Natural killer cell (primary cell): ENCODE measurements around the gene HTRA3. TPM values are rescaled to one million over a fixed set of nuclear protein-coding genes. Genes with fewer than 3 reads are reported as not detected.

Experiments
- ATAC-seq, 3 donors: fragments of 150-1000 bp in 2 of 3; fragments of 200-7000 bp in 1 of 3; cut with Tn5 transposase; 1 replicate in 1 of 3; 2 replicates in 2 of 3; pipeline ENCODE4 v1.10.0; 2021; ENCODE audit warnings: mild to moderate bottlenecking in 2 of 3, moderate library complexity in 2 of 3
- DNase-seq, 2 donors: peaks; one replicate each; pipeline versions ENCODE4 v3.0.0 to v3.0.0-alpha.2; 2013 to 2021; ENCODE audit warnings: mixed read lengths in 1 of 2
- H3K27ac ChIP-seq: one replicate; pipeline ENCODE4 v1.5.1; 2013; ENCODE audit warnings: mild to moderate bottlenecking, low read length
- H3K27me3 ChIP-seq: one replicate; pipeline ENCODE4 v1.6.1; 2013; ENCODE audit warnings: low read length; ENCODE audit not compliant: control insufficient read depth, insufficient read depth
- H3K36me3 ChIP-seq: one replicate; pipeline ENCODE4 v1.6.1; 2013; ENCODE audit warnings: low read length; ENCODE audit not compliant: control insufficient read depth, insufficient read depth
- H3K4me1 ChIP-seq: one replicate; pipeline ENCODE4 v1.6.1; 2013; ENCODE audit warnings: low read length; ENCODE audit not compliant: control insufficient read depth, insufficient read depth
- H3K4me3 ChIP-seq: one replicate; pipeline ENCODE4 v1.5.1; 2013; ENCODE audit warnings: low read length
- H3K9me3 ChIP-seq: one replicate; pipeline ENCODE4 v1.6.1; 2013; ENCODE audit warnings: low read length; ENCODE audit not compliant: control insufficient read depth, insufficient read depth
- H3K27ac Mint-ChIP-seq, 2 donors: one replicate each; pipeline ENCODE4 v1.8.0; 2022; ENCODE audit warnings: mild to moderate bottlenecking in 2 of 2, mixed read lengths in 2 of 2, moderate library complexity in 1 of 2
- H3K27me3 Mint-ChIP-seq, 2 donors: one replicate each; pipeline ENCODE4 v1.8.0; 2022; ENCODE audit warnings: low read depth in 2 of 2, mixed read lengths in 2 of 2
- H3K36me3 Mint-ChIP-seq: one replicate; pipeline ENCODE4 v1.8.0; 2022; ENCODE audit warnings: mixed read lengths
- H3K4me1 Mint-ChIP-seq, 2 donors: one replicate each; pipeline ENCODE4 v1.8.0; 2022; ENCODE audit warnings: mixed read lengths in 2 of 2
- H3K4me3 Mint-ChIP-seq: one replicate; pipeline ENCODE4 v1.8.0; 2022; ENCODE audit warnings: mild to moderate bottlenecking, moderate library complexity, mixed read lengths
- H3K9me3 Mint-ChIP-seq, 2 donors: one replicate each; pipeline ENCODE4 v1.8.0; 2022; ENCODE audit warnings: mixed read lengths in 2 of 2
- WGBS: methylation state at CpG from one replicate; pipeline ENCODE4 v1.1.7; 2013; ENCODE audit warnings: missing lambda C conversion rate; ENCODE audit not compliant: insufficient coverage; 5-methylcytosine and 5-hydroxymethylcytosine counted together
- intact Hi-C: fragments of 100-400 bp; cut with micrococcal nuclease; formaldehyde crosslinking; loops from one replicate; pipeline ENCODE4 v1.14.2; 2022
- total RNA-seq, 4 donors: library from RNA; stranded (reverse); fragments of 120-200 nt in 1 of 4; gene quantifications; one replicate each; pipeline versions ENCODE4 v1.2.3 to v1.2.4, GENCODE V29; 2013 to 2022
- TF ChIP-seq, protein P1 (sequence below): fragments of 200-600 bp; IDR thresholded peaks from one replicate; pipeline ENCODE4 v1.8.0; 2022; ENCODE audit warnings: antibody characterized with exemption

The HTRA3 gene
- total RNA-seq, 3 donors from 2014 or later (not counting 1 experiment from before 2014, with no cell fraction given), result not detected

GRCh38 chr4:8300832-8301231, 31.3 kb downstream of the HTRA3 start:
- H3K36me3 ChIP-seq, result no peaks in the 10 kb centered on the region
- WGBS, result 78% methylated on average over 1 of the region's 1 CpG

DNA sequence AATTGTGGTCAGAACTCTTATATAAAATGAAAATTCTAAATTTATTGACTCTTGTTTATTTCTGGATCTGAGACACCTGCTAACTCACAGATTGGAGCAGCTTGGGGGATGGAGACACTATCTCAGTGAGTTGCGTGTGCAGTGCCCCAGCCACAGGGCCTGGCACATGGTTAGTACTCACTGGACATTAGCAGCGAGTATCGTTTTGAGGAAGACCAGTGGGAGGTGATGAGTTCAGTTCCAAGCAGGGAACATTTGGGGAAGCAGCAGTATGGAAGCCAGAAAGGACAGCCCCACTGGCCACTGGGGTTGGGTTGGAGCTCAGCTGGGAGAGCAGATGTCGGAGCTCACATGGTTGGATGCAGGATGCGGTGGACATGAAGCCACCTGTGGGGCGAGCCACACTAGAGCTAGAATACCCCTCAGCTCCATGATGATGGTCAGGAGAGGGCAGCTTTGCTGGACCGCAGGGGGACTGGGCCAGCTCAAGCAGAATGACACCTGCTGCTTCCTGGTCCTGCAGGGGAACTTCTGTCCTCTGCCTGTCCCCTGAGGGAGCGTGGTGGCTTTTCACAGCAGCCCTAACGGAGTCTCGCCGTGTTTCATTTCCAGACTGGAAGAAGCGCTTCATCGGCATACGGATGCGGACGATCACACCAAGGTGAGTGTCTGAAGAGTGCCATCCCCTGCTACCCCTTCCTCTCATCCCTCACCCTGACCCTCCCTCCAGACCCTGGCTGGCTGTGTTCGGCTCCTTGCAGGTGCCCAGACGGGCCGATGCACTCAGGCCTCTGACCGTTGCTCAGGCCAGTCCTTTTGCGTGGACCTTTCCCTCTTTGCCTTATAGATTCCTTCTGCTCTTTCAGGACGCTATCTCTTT, 32.5 kb downstream of the HTRA3 start:
- H3K4me3 ChIP-seq, result no peak overlapping the region
- Mint-ChIP-seq H3K27me3 (peaks cover 6 to 11% of the 10 kb centered on the region in 2 donors), H3K27ac (no peak overlapping the region), H3K4me3 (no peak overlapping the region), H3K36me3 (no peaks in the 10 kb centered on the region), H3K4me1 (no peaks in the 10 kb centered on the region), H3K9me3 (no peaks in the 10 kb centered on the region)
- WGBS, result 95% methylated on average over 22 of the region's 22 CpGs
- H3K4me1 ChIP-seq, result no peaks in the 10 kb centered on the region
- no peaks in the 10 kb centered on the region for H3K36me3 ChIP-seq
- DNase-seq (no peak), ATAC-seq (no peak)
- H3K9me3 ChIP-seq, result no peaks in the 10 kb centered on the region
- no peaks in the 10 kb centered on the region for H3K27me3 ChIP-seq
- TF ChIP-seq, protein P1, sequence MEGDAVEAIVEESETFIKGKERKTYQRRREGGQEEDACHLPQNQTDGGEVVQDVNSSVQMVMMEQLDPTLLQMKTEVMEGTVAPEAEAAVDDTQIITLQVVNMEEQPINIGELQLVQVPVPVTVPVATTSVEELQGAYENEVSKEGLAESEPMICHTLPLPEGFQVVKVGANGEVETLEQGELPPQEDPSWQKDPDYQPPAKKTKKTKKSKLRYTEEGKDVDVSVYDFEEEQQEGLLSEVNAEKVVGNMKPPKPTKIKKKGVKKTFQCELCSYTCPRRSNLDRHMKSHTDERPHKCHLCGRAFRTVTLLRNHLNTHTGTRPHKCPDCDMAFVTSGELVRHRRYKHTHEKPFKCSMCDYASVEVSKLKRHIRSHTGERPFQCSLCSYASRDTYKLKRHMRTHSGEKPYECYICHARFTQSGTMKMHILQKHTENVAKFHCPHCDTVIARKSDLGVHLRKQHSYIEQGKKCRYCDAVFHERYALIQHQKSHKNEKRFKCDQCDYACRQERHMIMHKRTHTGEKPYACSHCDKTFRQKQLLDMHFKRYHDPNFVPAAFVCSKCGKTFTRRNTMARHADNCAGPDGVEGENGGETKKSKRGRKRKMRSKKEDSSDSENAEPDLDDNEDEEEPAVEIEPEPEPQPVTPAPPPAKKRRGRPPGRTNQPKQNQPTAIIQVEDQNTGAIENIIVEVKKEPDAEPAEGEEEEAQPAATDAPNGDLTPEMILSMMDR, result no peak
- intact Hi-C loops, result no loop called here
- no peak overlapping the region for H3K27ac ChIP-seq

More at GRCh38 chr4:8300832-8301231, 31.3 kb downstream of the HTRA3 start:
- DNase-seq, result no peak
- Histone ChIP-seq H3K4me1 (no peaks in the 10 kb centered on the region), H3K27ac (no peak overlapping the region), H3K4me3 (no peak overlapping the region), H3K27me3 (no peaks in the 10 kb centered on the region), H3K9me3 (no peaks in the 10 kb centered on the region)
- intact Hi-C loops, result no loop called here
- H3K27ac Mint-ChIP-seq, result no peak overlapping the region
- H3K27me3 Mint-ChIP-seq, result peaks cover 6 to 11% of the 10 kb centered on the region in 2 donors
- TF ChIP-seq, protein P1, result no peak
- no peaks in the 10 kb centered on the region for H3K36me3 Mint-ChIP-seq
- ATAC-seq, result no peak
- H3K9me3 Mint-ChIP-seq, result no peaks in the 10 kb centered on the region
- no peaks in the 10 kb centered on the region for H3K4me1 Mint-ChIP-seq
- no peak overlapping the region for H3K4me3 Mint-ChIP-seq

GRCh38 chr4:8303081-8303480, 33.5 kb downstream of the HTRA3 start:
- ATAC-seq, result no peak

More at GRCh38 chr4:8303081-8303480, 33.5 kb downstream of the HTRA3 start:
- Mint-ChIP-seq H3K4me1 (no peaks in the 10 kb centered on the region), H3K27ac (no peak overlapping the region), H3K36me3 (no peaks in the 10 kb centered on the region), H3K27me3 (peaks cover 6 to 11% of the 10 kb centered on the region in 2 donors), H3K4me3 (no peak overlapping the region), H3K9me3 (no peaks in the 10 kb centered on the region)
- no peaks in the 10 kb centered on the region for H3K4me1 ChIP-seq
- H3K36me3 ChIP-seq, result no peaks in the 10 kb centered on the region
- TF ChIP-seq, protein P1, result no peak
- H3K27me3 ChIP-seq, result no peaks in the 10 kb centered on the region
- H3K27ac ChIP-seq, result no peak overlapping the region
- WGBS, result 77% methylated on average over 4 of the region's 4 CpGs
- DNase-seq, result no peak
- H3K4me3 ChIP-seq, result no peak overlapping the region
- no peaks in the 10 kb centered on the region for H3K9me3 ChIP-seq
- intact Hi-C loops, result no loop called here
